NCI-H128 (cell line): ENCODE results near the gene GSDME.
"Not testable (repeated sequence)": the region's sequence is repeated elsewhere in the genome, so short reads cannot be mapped to it uniquely, and the experiment has no call there.

ENCODE experiments used
- DNase-seq: peaks from one replicate; lab custom pipeline; 2025; ENCODE audit not compliant: unreplicated experiment; lab: John Stamatoyannopoulos, UW

GSDME gene

DNA sequence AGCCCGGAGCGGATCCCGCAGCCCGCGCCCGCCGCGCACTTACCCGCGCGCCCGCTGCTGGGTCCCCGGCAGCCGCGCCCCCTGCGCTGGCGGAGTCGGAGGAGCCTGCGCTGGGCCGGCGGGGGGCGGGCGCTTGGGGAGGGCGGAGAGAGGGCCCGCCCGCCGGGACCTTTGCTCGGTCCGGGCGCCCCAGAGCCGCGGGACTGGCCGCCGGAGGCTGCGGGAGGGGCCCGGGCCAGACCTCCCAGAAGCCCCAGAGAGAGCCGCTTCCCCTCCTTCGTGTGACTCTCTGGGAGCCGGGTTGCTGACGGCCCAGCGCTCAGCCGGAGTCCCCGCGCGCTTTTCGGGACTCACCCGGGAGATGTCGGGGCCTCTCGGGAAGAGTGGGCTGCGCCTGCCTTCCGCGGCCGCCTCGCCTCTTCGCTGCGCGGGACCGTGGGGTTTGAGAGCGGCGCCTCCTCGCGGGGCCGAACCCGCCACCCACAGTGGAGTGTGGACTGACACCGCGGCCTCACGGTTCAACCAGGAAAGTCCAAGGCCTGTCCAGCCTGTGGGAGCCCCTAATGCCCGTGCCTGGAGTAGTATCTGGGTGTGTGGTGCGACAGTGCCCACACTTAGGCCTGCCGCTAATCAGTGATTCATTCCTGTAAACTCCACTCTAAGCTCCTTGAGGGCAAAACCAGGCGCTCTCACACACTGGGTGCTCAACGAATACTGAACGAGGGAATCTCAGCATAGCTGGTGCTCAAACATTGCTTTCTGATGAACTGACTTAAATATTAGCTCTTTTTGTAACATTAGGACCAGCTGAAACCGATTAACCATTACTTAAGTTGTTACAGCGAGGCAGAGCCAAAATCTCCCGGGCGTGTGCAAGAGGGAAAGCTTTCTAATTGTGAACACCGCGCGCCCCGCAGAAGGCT lies at the start of gene GSDME:
Gene GSDME, minus strand, starts transcription at position 112 of the 923 bp plus-strand sequence. CDS start 7,690 bp downstream, outside the sequence.
- DNase-seq = no peak

GRCh38 chr7:24802300-24802699 lies 45.0 kb upstream of the GSDME start:
- DNase-seq = no peak

GRCh38 chr7:24801883-24802282 lies 44.6 kb upstream of the GSDME start:
- no peak for DNase-seq

- no peak for DNase-seq
These were observed 43.4 kb upstream of the GSDME start for GRCh38 chr7:24800667-24801066.

- no peak for DNase-seq
These were observed 42.8 kb upstream of the GSDME start for GRCh38 chr7:24800073-24800472.

- no peak for DNase-seq
These were observed 42.2 kb upstream of the GSDME start for GRCh38 chr7:24799506-24799905.

GRCh38 chr7:24798261-24798660 lies 41.0 kb upstream of the GSDME start:
- no peak for DNase-seq

DNA sequence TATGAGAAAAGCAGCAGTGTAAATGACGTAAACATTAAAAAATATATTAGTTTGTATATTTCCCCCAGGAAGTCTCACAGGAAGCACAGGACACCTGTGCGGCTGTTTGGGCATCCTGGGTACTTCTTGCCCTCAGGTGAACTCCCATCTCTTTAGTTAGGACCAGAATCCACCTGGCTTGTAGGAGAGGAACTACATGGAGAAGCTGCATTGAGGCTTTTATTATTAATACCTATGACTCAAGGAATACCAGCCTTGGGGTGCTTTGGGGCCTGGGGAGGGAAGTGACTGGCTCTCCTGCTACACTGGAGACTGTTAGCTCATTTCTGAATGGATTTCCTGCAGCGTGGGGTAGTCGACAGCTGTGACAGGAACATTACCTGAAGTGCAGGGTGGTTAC lies 40.0 kb upstream of the GSDME start:
- DNase-seq = no peak

DNA sequence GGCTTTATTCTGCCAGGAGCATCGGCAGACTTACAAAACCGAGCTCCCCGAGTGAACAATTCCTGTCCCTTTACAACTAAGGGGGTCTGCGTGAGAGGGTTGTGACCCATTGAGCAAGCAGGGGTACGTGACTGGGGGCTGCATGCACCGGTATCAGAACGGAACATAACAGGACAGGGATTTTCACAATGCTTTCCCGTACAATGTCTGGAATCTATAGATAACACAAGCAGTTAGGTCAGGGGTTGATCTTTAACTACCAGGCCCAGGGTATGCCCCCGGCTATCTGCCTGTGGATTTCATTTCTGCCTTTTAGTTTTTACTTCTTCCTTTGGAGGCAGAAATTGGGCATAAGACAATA lies 38.1 kb upstream of the GSDME start:
- DNase-seq = no peak

DNA sequence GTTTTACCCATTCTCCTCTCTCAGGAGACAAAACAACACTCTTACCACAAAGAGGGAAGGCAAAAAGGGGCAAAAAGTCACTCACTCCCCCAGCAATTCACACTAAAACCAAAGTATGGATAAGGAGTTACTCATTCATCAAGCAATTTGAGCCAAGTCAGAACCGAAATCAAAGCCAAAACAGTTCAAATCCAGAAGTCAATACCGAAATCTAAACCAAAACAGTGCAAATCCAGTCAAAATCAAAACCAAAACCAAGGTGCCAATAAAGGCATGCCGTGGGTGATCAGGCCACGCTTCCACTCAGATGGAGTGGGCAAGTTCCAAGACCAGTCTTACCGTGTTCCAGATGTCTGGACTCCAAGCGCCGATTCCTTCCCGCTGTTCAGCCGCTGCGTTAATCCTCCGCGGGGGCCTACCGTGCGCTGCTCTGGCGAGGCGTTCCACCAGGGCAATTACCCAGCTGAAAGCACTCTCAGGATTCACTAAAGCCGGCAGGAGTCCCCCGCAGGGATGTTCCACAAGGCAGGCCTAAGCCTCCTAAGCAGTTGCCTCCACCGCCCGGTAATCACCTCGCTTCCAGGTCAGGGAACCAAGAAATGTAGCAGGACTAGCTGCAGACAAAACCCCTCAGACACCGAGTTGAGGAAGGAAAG lies 37.6 kb upstream of the GSDME start:
- not testable (repeated sequence) for DNase-seq

GRCh38 chr7:24793982-24794648 lies 36.9 kb upstream of the GSDME start:
- no peak for DNase-seq

DNA sequence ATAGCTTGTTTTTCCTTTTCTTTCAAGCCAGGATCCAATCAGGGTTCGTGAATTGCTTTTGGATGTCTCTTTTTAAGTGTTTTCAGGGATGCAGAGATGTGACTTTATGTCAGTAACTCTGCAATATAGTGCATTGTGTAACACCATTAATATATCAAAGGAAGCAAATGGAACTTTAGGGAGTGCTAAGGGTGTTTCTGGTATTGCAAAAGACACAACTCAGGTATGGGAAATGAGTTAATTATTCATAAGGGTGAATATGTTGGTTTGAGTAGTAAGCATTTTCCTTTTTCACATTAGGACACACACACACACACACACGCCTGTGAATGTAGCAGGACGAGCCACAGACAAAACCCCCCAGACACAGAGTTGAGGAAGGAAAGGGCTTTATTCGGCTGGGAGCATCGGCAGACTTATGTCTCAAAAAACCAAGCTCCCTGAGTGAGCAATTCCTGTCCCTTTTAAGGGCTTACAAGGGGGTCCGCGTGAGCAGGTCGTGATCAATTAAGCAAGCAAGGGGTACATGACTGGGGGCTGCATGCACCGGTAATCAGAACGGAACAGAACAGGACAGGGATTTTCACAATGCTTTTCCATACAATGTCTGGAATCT lies 31.8 kb upstream of the GSDME start:
- no peak for DNase-seq

- no peak for DNase-seq
These were observed 30.8 kb upstream of the GSDME start for GRCh38 chr7:24788075-24788474.

- DNase-seq = no peak
These were observed 29.7 kb upstream of the GSDME start for GRCh38 chr7:24786941-24787340.

DNA sequence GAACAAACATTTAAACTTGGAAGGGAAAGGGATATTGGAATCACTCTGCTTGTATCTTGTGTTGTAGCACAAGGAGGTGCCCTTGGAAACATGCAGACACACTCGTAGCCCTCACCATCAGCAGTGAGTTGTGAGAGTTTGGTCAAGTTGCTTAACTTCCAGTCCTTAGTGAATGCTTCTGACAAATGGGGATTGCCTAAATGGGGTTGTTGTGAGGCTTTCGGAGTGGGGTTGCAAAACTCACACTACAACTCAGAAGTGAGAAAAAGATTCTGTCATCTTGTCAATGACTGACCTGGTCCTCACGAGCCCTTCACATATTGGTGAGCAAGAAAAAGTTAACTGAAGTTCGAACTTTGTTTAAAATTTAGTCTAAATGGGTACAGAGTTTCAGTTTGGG lies 29.0 kb upstream of the GSDME start:
- no peak for DNase-seq

- no peak for DNase-seq
These were observed 27.0 kb upstream of the GSDME start for GRCh38 chr7:24784277-24784676.

GRCh38 chr7:24783698-24784097 lies 26.4 kb upstream of the GSDME start:
- DNase-seq = no peak

GRCh38 chr7:24781106-24781505 lies 23.8 kb upstream of the GSDME start:
- no peak for DNase-seq

GRCh38 chr7:24779283-24779655 lies 22.0 kb upstream of the GSDME start:
- DNase-seq = no peak

GRCh38 chr7:24778543-24779282 lies 21.4 kb upstream of the GSDME start:
- no peak for DNase-seq

DNA sequence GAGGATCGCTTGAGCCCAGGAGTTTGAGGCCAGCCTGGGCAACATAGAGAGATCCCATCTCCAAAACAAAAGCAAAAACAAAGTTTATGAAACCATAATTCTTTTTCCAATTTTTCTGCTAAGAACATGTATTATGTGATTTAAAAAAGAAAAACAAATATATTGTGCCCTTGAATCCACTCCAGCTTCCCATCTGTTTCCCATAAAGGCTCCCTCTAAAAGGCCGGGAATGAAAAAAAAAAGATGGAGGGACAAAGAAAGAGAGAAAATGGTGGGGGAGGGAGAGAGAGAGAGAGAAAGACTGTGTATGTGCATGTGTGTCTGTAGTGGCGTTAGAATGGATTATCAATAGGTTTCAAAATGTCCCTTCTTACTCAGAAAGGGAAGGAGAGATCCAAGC lies 20.5 kb upstream of the GSDME start:
- DNase-seq = no peak
